Vagina (tissue), 2 donors: ENCODE data around the gene S100A5.

Source experiments
- CTCF ChIP-seq, 3 experiments: fragments of 450-650 bp in 2 of 3; fragments of 200-600 bp in 1 of 3; sonication (generic) in 1 of 3; IDR thresholded peaks; one replicate each; pipeline ENCODE4 v1.5.1; 2017 to 2019; ENCODE audit warnings: antibody characterized with exemption in 3 of 3, mild to moderate bottlenecking in 2 of 3, moderate library complexity in 2 of 3
- POLR2A ChIP-seq, 2 donors: fragments of 450-650 bp; IDR thresholded peaks; one replicate each; pipeline ENCODE4 v1.6.1; 2017; ENCODE audit warnings: antibody characterized with exemption in 2 of 2, mild to moderate bottlenecking in 2 of 2, moderate library complexity in 2 of 2
- POLR2AphosphoS5 ChIP-seq, 2 donors: sonication (generic); formaldehyde crosslinking; IDR thresholded peaks; one replicate each; pipeline ENCODE4 v1.9.0; 2017; ENCODE audit warnings: antibody characterized with exemption in 2 of 2, mild to moderate bottlenecking in 2 of 2, low read depth in 1 of 2; ENCODE audit not compliant: insufficient read depth in 1 of 2

GRCh38 chr1:153585006-153585405, 44.3 kb upstream of the S100A5 start:
- TF ChIP-seq CTCF (IDR thresholded peaks at IDR 0.05): no peak
- TF ChIP-seq POLR2AphosphoS5 (IDR thresholded peaks at IDR 0.05; ENCODE audit: insufficient read depth in 1 of 2, low read depth in 1 of 2): no peak
- no peak for TF ChIP-seq POLR2A (IDR thresholded peaks at IDR 0.05)
